ENCODE measurements around the gene PPP1CC. TPM values are rescaled to one million over a fixed set of nuclear protein-coding genes. Genes with fewer than 3 reads are reported as not detected.
A peak's percentile ranks its signal among the peaks of the same experiment; 100 is the strongest.

PPP1CC gene
- total RNA-seq, 2 experiments from 2014 or later = 280 to 285 TPM

GRCh38 chr12:110693731-110694130 lies 49.0 kb downstream of the PPP1CC start:
- CTCF ChIA-PET = no interaction called here
- no peak overlapping the region for H3K27ac Mint-ChIP-seq
- peaks cover 30% of the 10 kb centered on the region for H3K4me1 Mint-ChIP-seq (ENCODE audit: low read depth)
- H3K9me3 Mint-ChIP-seq = no peaks in the 10 kb centered on the region
- H3K27me3 Mint-ChIP-seq (ENCODE audit: low read depth) = no peaks in the 10 kb centered on the region
- intact Hi-C loops (cut with micrococcal nuclease) = loop anchor here (1.0 kb wide), 1 partner anchor 74 kb away; no protein-coding TSS in a partner anchor
- no peak overlapping the region for H3K4me3 Mint-ChIP-seq
- no peaks in the 10 kb centered on the region for H3K36me3 Mint-ChIP-seq (ENCODE audit: low read depth)
- no peak for DNase-seq

DNA sequence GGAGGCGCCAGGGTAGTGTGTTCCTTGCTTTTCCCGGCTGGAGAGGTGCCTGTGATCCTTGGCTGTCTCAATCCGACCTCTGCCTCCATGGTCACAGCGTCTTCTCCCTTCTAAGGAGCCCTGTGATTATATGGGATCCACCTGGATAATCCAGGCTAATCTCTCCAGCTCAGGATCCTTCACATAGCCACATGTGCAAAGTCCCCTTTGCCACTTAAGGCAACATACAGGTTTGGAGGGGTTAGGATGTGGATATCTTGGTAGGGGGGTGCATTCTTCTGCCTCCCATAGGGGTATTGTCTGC lies 52.6 kb downstream of the PPP1CC start:
- intact Hi-C loops (cut with micrococcal nuclease) = no loop called here
- H3K4me3 Mint-ChIP-seq = peak overlapping the region; percentile 80
- DNase-seq = no peak
- H3K4me1 Mint-ChIP-seq (ENCODE audit: low read depth) = peaks cover 32% of the 10 kb centered on the region
- CTCF ChIA-PET = interaction anchor here (1.0 to 1.3 kb wide), 2 partner anchors 8 to 15 kb away, joined by 3 read pairs; no protein-coding TSS in a partner anchor
- no peaks in the 10 kb centered on the region for H3K27me3 Mint-ChIP-seq (ENCODE audit: low read depth)
- H3K27ac Mint-ChIP-seq = peak overlapping the region; percentile 7
- no peaks in the 10 kb centered on the region for H3K9me3 Mint-ChIP-seq
- no peaks in the 10 kb centered on the region for H3K36me3 Mint-ChIP-seq (ENCODE audit: low read depth)

- H3K4me3 Mint-ChIP-seq = peak overlapping the region; percentile 80
- no peaks in the 10 kb centered on the region for H3K9me3 Mint-ChIP-seq
- CTCF ChIA-PET = interaction anchor here (1.0 to 1.3 kb wide), 2 partner anchors 8 to 15 kb away, joined by 3 read pairs; no protein-coding TSS in a partner anchor
- H3K27ac Mint-ChIP-seq = peak overlapping the region; percentile 39
- peaks cover 38% of the 10 kb centered on the region for H3K4me1 Mint-ChIP-seq (ENCODE audit: low read depth)
- H3K36me3 Mint-ChIP-seq (ENCODE audit: low read depth) = no peaks in the 10 kb centered on the region
- no peaks in the 10 kb centered on the region for H3K27me3 Mint-ChIP-seq (ENCODE audit: low read depth)
- intact Hi-C loops (cut with micrococcal nuclease) = loop anchor here (2.0 kb wide), 3 partner anchors 19 to 71 kb away; no protein-coding TSS in a partner anchor
- DNase-seq = peak; percentile 69
Measured at GRCh38 chr12:110689281-110690126, 53.2 kb downstream of the PPP1CC start.

DNA sequence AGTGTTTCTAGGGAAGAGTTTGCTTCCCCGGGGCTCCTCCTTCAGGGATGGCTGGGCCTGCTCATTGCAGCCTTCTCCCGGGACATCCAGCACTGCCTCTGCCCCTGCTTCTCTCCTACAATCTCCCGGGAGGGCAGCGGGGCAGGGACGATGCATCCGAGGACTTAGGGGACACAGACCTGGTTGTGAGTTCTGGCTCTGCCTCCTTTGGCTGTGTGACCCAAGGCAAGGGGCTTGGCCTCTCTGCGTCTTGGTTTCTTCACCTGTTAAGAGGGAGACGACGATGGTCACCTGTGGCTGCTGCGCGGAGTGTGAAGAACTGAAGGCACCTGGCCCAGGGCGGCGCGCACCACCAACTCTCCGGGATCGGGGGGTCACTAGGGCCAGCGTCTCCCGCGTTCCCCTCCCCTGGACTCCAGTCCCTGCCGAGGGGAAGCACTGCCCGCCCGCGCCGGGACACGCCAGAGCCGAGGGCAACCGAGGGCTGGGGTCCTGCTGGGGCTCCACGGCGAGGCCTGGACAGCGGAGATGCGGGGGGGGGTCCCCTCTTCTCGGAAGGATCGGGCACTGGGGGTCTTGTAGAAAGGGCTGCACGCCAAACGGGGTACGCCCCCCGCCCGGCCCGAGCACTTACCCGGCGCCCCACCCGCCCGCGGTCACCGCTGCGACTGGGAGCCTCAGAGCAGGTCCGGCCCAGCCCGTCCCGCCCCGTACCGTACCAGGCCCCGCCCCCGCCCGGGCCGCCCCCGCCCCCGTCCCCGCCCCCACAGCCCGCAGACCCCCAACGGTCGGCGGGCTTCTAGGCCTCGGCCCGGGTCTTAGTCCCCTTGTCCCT lies 54.0 kb downstream of the PPP1CC start, which contains the start of gene HVCN1:
TSS of gene HVCN1 (minus strand) at position 670 of the 835 bp plus-strand sequence. CDS start 5,870 bp downstream, outside the sequence.
- H3K27ac Mint-ChIP-seq = peak within 1 kb of the TSS; percentile 39
- no peaks in the 10 kb centered on the region for H3K9me3 Mint-ChIP-seq
- no peak for DNase-seq
- intact Hi-C loops (cut with micrococcal nuclease) = loop anchor here (2.0 kb wide), 3 partner anchors 18 to 70 kb away; no protein-coding TSS in a partner anchor
- peak within 1 kb of the TSS; percentile 80 for H3K4me3 Mint-ChIP-seq
- no peaks in the 10 kb centered on the region for H3K27me3 Mint-ChIP-seq (ENCODE audit: low read depth)
- CTCF ChIA-PET = interaction anchor here (1.3 kb wide), 1 partner anchor 9 kb away, joined by 3 read pairs; no protein-coding TSS in a partner anchor
- H3K4me1 Mint-ChIP-seq (ENCODE audit: low read depth) = peaks cover 41% of the 10 kb centered on the region
- no peaks in the 10 kb centered on the region for H3K36me3 Mint-ChIP-seq (ENCODE audit: low read depth)

- H3K4me1 Mint-ChIP-seq (ENCODE audit: low read depth) = peaks cover 40% of the 10 kb centered on the region
- no peak overlapping the region for H3K4me3 Mint-ChIP-seq
- no peaks in the 10 kb centered on the region for H3K27me3 Mint-ChIP-seq (ENCODE audit: low read depth)
- intact Hi-C loops (cut with micrococcal nuclease) = loop anchor here (2.0 kb wide), 3 partner anchors 17 to 69 kb away; no protein-coding TSS in a partner anchor
- no peak overlapping the region for H3K27ac Mint-ChIP-seq
- H3K9me3 Mint-ChIP-seq = no peaks in the 10 kb centered on the region
- no peak for DNase-seq
- CTCF ChIA-PET = no interaction called here
- H3K36me3 Mint-ChIP-seq (ENCODE audit: low read depth) = no peaks in the 10 kb centered on the region
Measured at GRCh38 chr12:110687396-110688169, 55.1 kb downstream of the PPP1CC start.

DNA sequence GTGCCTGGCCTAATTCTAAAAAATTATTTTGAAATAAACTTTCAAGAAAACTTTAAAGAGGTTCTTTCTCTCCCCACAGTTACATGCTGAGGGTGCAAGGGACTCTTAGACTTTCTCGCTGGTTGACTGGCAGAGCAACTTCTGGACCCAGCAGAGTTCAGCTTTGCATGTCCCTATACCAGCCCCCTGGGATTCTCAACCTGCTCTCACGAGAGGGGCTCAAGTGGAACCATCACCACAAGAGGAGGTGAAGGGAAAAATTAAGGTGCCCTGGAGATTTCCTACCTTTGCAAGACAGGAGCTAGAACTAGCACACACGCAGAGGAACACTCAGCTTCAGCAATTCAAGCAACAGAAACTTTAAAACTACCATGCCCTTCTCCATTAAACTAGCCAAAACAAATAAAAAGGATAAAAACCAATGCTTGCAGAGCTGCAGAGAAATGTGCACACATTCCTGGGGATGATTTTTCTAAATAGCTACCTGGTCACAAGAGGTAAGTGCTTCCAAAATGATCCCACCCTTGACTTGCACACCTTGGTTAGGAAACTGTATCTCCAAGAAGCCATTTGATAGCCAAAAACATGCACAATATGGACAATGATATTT lies 56.3 kb downstream of the PPP1CC start:
- no peak overlapping the region for H3K4me3 Mint-ChIP-seq

GRCh38 chr12:110684312-110684836 lies 58.3 kb downstream of the PPP1CC start:
- Mint-ChIP-seq H3K4me1 (ENCODE audit: low read depth) (peaks cover 32% of the 10 kb centered on the region), H3K27ac (no peak overlapping the region), H3K27me3 (ENCODE audit: low read depth) (no peaks in the 10 kb centered on the region), H3K36me3 (ENCODE audit: low read depth) (no peaks in the 10 kb centered on the region), H3K9me3 (no peaks in the 10 kb centered on the region), H3K4me3 (no peak overlapping the region)
- no peak for DNase-seq
- intact Hi-C loops (cut with micrococcal nuclease) = no loop called here
- CTCF ChIA-PET = interaction anchor here (0.8 kb wide), 1 partner anchor 13 kb away, joined by 3 read pairs; no protein-coding TSS in a partner anchor

More for the DNA sequence above, 56.3 kb downstream of the PPP1CC start:
- Mint-ChIP-seq H3K36me3 (ENCODE audit: low read depth) (no peaks in the 10 kb centered on the region), H3K4me1 (ENCODE audit: low read depth) (peaks cover 39% of the 10 kb centered on the region), H3K27ac (no peak overlapping the region), H3K9me3 (no peaks in the 10 kb centered on the region), H3K27me3 (ENCODE audit: low read depth) (no peaks in the 10 kb centered on the region)
- DNase-seq = no peak
- intact Hi-C loops (cut with micrococcal nuclease) = no loop called here
- CTCF ChIA-PET = no interaction called here

GRCh38 chr12:110683888-110684287 lies 58.8 kb downstream of the PPP1CC start:
- Mint-ChIP-seq H3K27me3 (ENCODE audit: low read depth) (no peaks in the 10 kb centered on the region), H3K36me3 (ENCODE audit: low read depth) (no peaks in the 10 kb centered on the region), H3K27ac (no peak overlapping the region), H3K4me3 (no peak overlapping the region), H3K9me3 (no peaks in the 10 kb centered on the region), H3K4me1 (ENCODE audit: low read depth) (peaks cover 34% of the 10 kb centered on the region)
- CTCF ChIA-PET = interaction anchor here (0.7 to 0.8 kb wide), 2 partner anchors 14 to 1747 kb away, joined by 3 read pairs; no protein-coding TSS in a partner anchor
- no peak for DNase-seq
- intact Hi-C loops (cut with micrococcal nuclease) = no loop called here

- H3K9me3 Mint-ChIP-seq = no peaks in the 10 kb centered on the region
- no peak for DNase-seq
- no peak overlapping the region for H3K27ac Mint-ChIP-seq
- no peak overlapping the region for H3K4me3 Mint-ChIP-seq
- H3K4me1 Mint-ChIP-seq (ENCODE audit: low read depth) = peaks cover 37% of the 10 kb centered on the region
- no peaks in the 10 kb centered on the region for H3K27me3 Mint-ChIP-seq (ENCODE audit: low read depth)
- CTCF ChIA-PET = interaction anchor here (0.8 kb wide), 1 partner anchor 18 kb away, joined by 3 read pairs; no protein-coding TSS in a partner anchor
- intact Hi-C loops (cut with micrococcal nuclease) = no loop called here
- no peaks in the 10 kb centered on the region for H3K36me3 Mint-ChIP-seq (ENCODE audit: low read depth)
Measured at GRCh38 chr12:110680032-110680431, 62.7 kb downstream of the PPP1CC start.

DNA sequence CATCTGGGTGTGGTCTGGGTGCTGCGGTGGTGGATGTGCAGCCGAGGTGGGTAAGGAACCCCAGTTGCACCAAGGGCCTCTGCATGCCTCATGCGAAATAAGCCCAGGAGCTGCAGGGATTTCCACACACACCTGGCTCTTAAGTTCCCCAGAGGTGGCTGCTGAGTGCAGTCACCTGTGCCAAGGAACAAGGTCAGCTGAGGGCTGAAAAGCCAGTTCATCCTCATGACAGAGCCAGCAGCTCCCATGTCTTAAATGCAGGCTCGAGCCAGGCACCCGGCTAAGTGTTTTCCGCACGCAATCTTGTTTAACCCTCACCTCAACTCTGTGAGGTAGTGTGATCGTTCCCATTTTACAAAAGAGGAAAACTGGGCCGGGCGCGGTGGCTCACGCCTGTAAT lies 63.5 kb downstream of the PPP1CC start:
- Mint-ChIP-seq H3K27me3 (ENCODE audit: low read depth) (no peaks in the 10 kb centered on the region), H3K27ac (no peak overlapping the region), H3K36me3 (ENCODE audit: low read depth) (peaks cover 5% of the 10 kb centered on the region), H3K4me3 (no peak overlapping the region), H3K4me1 (ENCODE audit: low read depth) (peaks cover 28% of the 10 kb centered on the region), H3K9me3 (peaks cover 3% of the 10 kb centered on the region)
- CTCF ChIA-PET = interaction anchor here (0.8 kb wide), 1 partner anchor 18 kb away, joined by 3 read pairs; no protein-coding TSS in a partner anchor
- intact Hi-C loops (cut with micrococcal nuclease) = no loop called here
- DNase-seq = no peak

DNA sequence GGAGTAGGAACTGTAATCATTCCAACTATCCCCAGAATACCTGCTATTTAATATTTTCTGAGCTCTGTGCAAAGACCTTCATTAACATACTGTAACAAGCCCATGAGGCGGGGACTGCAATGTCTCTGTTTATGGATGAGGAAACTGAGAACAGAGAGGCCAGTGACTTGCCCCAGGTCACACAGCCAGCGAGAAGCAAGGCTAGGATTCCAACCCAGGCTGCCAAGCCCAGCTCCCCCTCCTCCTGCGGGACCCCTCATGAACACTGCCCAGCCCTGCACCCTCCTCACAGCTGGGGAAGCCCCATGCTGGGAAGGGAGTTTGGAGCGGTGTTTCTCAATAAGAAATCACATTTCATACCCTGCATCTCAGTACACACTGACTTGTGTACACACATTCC lies 64.7 kb downstream of the PPP1CC start:
- Mint-ChIP-seq H3K27me3 (ENCODE audit: low read depth) (no peaks in the 10 kb centered on the region), H3K4me1 (ENCODE audit: low read depth) (peaks cover 30% of the 10 kb centered on the region), H3K36me3 (ENCODE audit: low read depth) (peaks cover 5% of the 10 kb centered on the region), H3K4me3 (no peak overlapping the region), H3K9me3 (peaks cover 3% of the 10 kb centered on the region), H3K27ac (no peak overlapping the region)
- CTCF ChIA-PET = interaction anchor here (0.6 to 0.7 kb wide), 3 partner anchors 13 to 40 kb away, joined by 3 to 4 read pairs (median 3); no protein-coding TSS in a partner anchor
- intact Hi-C loops (cut with micrococcal nuclease) = no loop called here
- DNase-seq = no peak
